Measurements from ENCODE around the gene KMO. TPM values are rescaled to one million over a fixed set of nuclear protein-coding genes. Genes with fewer than 3 reads are reported as not detected.

KMO gene
- total RNA-seq, 1 experiment from 2014 or later = 0.07 TPM

GRCh38 chr1:241551759-241552638, 19.8 kb downstream of the KMO start:
- Histone ChIP-seq H3K4me1 (replicated peaks; ENCODE audit: insufficient read depth) (no peaks in the 10 kb centered on the region), H3K9me2 (ENCODE audit: insufficient read depth) (no peaks in the 10 kb centered on the region; the same call in 1 of the 2 replicates), H3K79me2 (ENCODE audit: low read depth) (no peaks in the 10 kb centered on the region), H3K36me3 (ENCODE audit: low read depth) (no peaks in the 10 kb centered on the region), H2AFZ (no peak overlapping the region), H3K9me3 (ENCODE audit: insufficient read depth, low read depth) (no peaks in the 10 kb centered on the region), H3F3A (ENCODE audit: insufficient read depth, low read depth) (no peaks in the 10 kb centered on the region), H3K27me3 (ENCODE audit: insufficient read depth, low read depth) (no peaks in the 10 kb centered on the region), H4K20me1 (ENCODE audit: insufficient read depth) (no peaks in the 10 kb centered on the region), H3K4me3 (no peak overlapping the region), H3K27ac (no peak overlapping the region), H3K4me2 (no peak overlapping the region)
- BruUV-seq (replicated peaks) = no TSS peak
- ChIA-PET CTCF (no interaction called here), POLR2A (ENCODE audit: unreplicated experiment) (no interaction called here)
- intact Hi-C loops (cut with micrococcal nuclease; ENCODE audit: unreplicated experiment) = no loop called here
- TF ChIP-seq EZH2 (IDR thresholded peaks at IDR 0.05; ENCODE audit: low read depth) (no peak), CTCF (conservative IDR thresholded peaks at IDR 0.05) (no peak)
- DNase-seq = no peak

GRCh38 chr1:241553886-241554592, 21.9 kb downstream of the KMO start:
- no peaks in the 10 kb centered on the region for H3K36me3 ChIP-seq (ENCODE audit: low read depth)
- peaks cover 10% of the 10 kb centered on the region; the same call in 1 of the 2 replicates for H3K4me1 ChIP-seq (replicated peaks; ENCODE audit: insufficient read depth)
- ChIA-PET POLR2A (ENCODE audit: unreplicated experiment) (no interaction called here), CTCF (no interaction called here)
- no peaks in the 10 kb centered on the region for H4K20me1 ChIP-seq (ENCODE audit: insufficient read depth)
- no peak for DNase-seq
- no peaks in the 10 kb centered on the region for H3K79me2 ChIP-seq (ENCODE audit: low read depth)
- intact Hi-C loops (cut with micrococcal nuclease; ENCODE audit: unreplicated experiment) = no loop called here
- H3K9me2 ChIP-seq (ENCODE audit: insufficient read depth) = no peaks in the 10 kb centered on the region; the same call in 1 of the 2 replicates
- BruUV-seq (replicated peaks) = no TSS peak
- H3K27ac ChIP-seq = no peak overlapping the region
- no peak overlapping the region for H3K4me3 ChIP-seq
- H3K4me2 ChIP-seq = no peak overlapping the region
- no peaks in the 10 kb centered on the region for H3K27me3 ChIP-seq (ENCODE audit: insufficient read depth, low read depth)
- no peak for TF ChIP-seq EZH2 (IDR thresholded peaks at IDR 0.05; ENCODE audit: low read depth)
- no peak for TF ChIP-seq CTCF (conservative IDR thresholded peaks at IDR 0.05)
- H2AFZ ChIP-seq = no peak overlapping the region
- no peaks in the 10 kb centered on the region for H3K9me3 ChIP-seq (ENCODE audit: insufficient read depth, low read depth)
- H3F3A ChIP-seq (ENCODE audit: insufficient read depth, low read depth) = no peaks in the 10 kb centered on the region

GRCh38 chr1:241555526-241555925, 23.3 kb downstream of the KMO start:
- Histone ChIP-seq H3K27ac (no peak overlapping the region), H3K4me3 (no peak overlapping the region), H3K4me2 (no peak overlapping the region), H3K9me2 (ENCODE audit: insufficient read depth) (no peaks in the 10 kb centered on the region; the same call in none of the 2 replicates), H2AFZ (no peak overlapping the region), H3K79me2 (ENCODE audit: low read depth) (no peaks in the 10 kb centered on the region), H3K36me3 (ENCODE audit: low read depth) (no peaks in the 10 kb centered on the region), H3K4me1 (replicated peaks; ENCODE audit: insufficient read depth) (peaks cover 10% of the 10 kb centered on the region; the same call in 1 of the 2 replicates), H4K20me1 (ENCODE audit: insufficient read depth) (no peaks in the 10 kb centered on the region), H3K27me3 (ENCODE audit: insufficient read depth, low read depth) (no peaks in the 10 kb centered on the region), H3F3A (ENCODE audit: insufficient read depth, low read depth) (no peaks in the 10 kb centered on the region), H3K9me3 (ENCODE audit: insufficient read depth, low read depth) (no peaks in the 10 kb centered on the region)
- POLR2A ChIA-PET (ENCODE audit: unreplicated experiment) = no interaction called here
- DNase-seq = no peak
- TF ChIP-seq CTCF (conservative IDR thresholded peaks at IDR 0.05) (no peak), EZH2 (IDR thresholded peaks at IDR 0.05; ENCODE audit: low read depth) (no peak)
- intact Hi-C loops (cut with micrococcal nuclease; ENCODE audit: unreplicated experiment) = no loop called here
- CTCF ChIA-PET = interaction anchor here (0.6 kb wide), 1 partner anchor 399 kb away, joined by 4 read pairs; no protein-coding TSS in a partner anchor
- BruUV-seq (replicated peaks) = no TSS peak
